Neural crest cell (in vitro differentiated cells): ENCODE measurements around the gene CPTP. TPM values are rescaled to one million over a fixed set of nuclear protein-coding genes. Genes with fewer than 3 reads are reported as not detected.
A peak's percentile ranks its signal among the peaks of the same experiment; 100 is the strongest.

ENCODE experiments used
- DNase-seq: peaks from one replicate; pipeline ENCODE4 v3.0.0; 2021; ENCODE audit warnings: low read depth, mixed read lengths, low spot score
- H3K27ac Mint-ChIP-seq: one replicate; pipeline ENCODE4 v1.8.0; 2021; ENCODE audit warnings: mild to moderate bottlenecking, mixed read lengths; ENCODE audit not compliant: unreplicated experiment
- H3K27me3 Mint-ChIP-seq: 2 replicates; pipeline ENCODE4 v1.8.0; 2021; ENCODE audit warnings: low read depth, mild to moderate bottlenecking, mixed read lengths
- H3K36me3 Mint-ChIP-seq: 2 replicates; pipeline ENCODE4 v1.8.0; 2021; ENCODE audit warnings: low read depth, mild to moderate bottlenecking, mixed read lengths
- H3K4me1 Mint-ChIP-seq: 2 replicates; pipeline ENCODE4 v1.8.0; 2021; ENCODE audit warnings: mixed read lengths
- H3K4me3 Mint-ChIP-seq: one replicate; pipeline ENCODE4 v1.8.0; 2021; ENCODE audit warnings: mild to moderate bottlenecking, mixed read lengths
- H3K9me3 Mint-ChIP-seq: 2 replicates; pipeline ENCODE4 v1.8.0; 2021; ENCODE audit warnings: mixed read lengths
- total RNA-seq: library from RNA; stranded (reverse); gene quantifications from 2 replicates; pipeline ENCODE4 v1.2.1, GENCODE V29; 2021
- TF ChIP-seq, protein P1 (sequence below): fragments of 200-600 bp; sonication (generic); conservative IDR thresholded peaks from 2 replicates; pipeline ENCODE4 v1.5.0; 2021; ENCODE audit warnings: antibody characterized with exemption, mild to moderate bottlenecking

Gene CPTP
- total RNA-seq, 1 donor from 2014 or later = 18.9 TPM

DNA sequence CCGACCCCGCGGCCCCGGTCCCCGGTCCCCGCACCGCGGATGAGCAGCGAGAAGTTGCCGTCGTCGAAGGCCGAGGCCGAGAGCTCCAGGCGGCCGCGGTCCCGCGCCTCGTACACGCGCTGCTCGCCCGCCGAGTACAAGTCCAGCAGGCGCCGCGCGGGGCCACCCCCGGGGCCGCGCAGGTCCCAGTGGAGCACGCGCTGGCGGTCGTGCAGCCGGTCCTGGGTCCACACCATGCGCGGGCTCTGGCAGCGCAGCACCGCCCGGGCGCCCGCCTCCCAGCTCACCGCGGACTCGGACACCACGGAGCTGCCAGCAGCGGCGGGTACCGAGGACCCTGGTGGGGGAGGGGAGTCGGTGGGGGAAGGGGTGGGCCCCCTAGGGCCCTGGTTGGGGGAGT, 30.8 kb downstream of the CPTP start:
- peaks cover 30% of the 10 kb centered on the region for H3K4me1 Mint-ChIP-seq
- H3K27me3 Mint-ChIP-seq = peaks cover 42% of the 10 kb centered on the region
- H3K27ac Mint-ChIP-seq = no peak overlapping the region
- H3K9me3 Mint-ChIP-seq = no peaks in the 10 kb centered on the region
- H3K4me3 Mint-ChIP-seq = no peak overlapping the region
- DNase-seq = no peak
- no peaks in the 10 kb centered on the region for H3K36me3 Mint-ChIP-seq
- TF ChIP-seq, protein P1, sequence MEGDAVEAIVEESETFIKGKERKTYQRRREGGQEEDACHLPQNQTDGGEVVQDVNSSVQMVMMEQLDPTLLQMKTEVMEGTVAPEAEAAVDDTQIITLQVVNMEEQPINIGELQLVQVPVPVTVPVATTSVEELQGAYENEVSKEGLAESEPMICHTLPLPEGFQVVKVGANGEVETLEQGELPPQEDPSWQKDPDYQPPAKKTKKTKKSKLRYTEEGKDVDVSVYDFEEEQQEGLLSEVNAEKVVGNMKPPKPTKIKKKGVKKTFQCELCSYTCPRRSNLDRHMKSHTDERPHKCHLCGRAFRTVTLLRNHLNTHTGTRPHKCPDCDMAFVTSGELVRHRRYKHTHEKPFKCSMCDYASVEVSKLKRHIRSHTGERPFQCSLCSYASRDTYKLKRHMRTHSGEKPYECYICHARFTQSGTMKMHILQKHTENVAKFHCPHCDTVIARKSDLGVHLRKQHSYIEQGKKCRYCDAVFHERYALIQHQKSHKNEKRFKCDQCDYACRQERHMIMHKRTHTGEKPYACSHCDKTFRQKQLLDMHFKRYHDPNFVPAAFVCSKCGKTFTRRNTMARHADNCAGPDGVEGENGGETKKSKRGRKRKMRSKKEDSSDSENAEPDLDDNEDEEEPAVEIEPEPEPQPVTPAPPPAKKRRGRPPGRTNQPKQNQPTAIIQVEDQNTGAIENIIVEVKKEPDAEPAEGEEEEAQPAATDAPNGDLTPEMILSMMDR = no peak

DNA sequence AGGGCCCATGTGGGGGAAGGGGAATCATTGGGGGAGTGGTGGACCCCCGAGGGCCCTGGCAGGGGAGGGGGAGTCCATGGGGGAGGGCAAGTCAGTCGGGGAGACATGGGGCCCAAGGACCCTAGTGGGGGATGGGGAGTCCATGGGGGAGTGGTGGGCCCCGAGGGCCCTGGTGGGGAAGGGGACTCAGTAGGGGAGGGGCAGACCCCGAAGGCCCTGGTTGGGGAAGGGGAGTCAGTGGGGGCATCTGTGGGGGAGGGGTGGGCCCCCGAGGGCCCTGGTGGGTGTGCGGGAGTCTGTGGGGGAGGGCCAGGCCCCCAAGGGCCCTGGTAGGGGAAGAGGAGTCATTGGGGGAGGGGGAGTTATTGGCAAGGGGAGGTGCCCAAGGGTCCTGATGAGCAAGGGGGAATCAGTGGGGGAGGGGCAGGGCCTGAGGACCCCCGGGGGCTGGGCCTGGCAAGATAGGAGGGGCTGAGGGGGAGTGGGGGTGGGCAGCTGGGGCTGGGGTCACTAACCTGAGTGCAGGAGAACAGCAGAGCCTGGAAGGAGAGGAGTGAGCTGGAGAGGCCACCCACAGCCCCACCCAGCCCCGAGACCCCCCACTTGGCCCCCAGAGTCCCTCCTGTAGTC, 31.7 kb downstream of the CPTP start:
- no peak for DNase-seq
- Mint-ChIP-seq H3K27ac (no peak overlapping the region), H3K9me3 (no peaks in the 10 kb centered on the region), H3K4me3 (no peak overlapping the region), H3K27me3 (peaks cover 45% of the 10 kb centered on the region), H3K36me3 (no peaks in the 10 kb centered on the region), H3K4me1 (peaks cover 38% of the 10 kb centered on the region)
- TF ChIP-seq, protein P1 = no peak

DNA sequence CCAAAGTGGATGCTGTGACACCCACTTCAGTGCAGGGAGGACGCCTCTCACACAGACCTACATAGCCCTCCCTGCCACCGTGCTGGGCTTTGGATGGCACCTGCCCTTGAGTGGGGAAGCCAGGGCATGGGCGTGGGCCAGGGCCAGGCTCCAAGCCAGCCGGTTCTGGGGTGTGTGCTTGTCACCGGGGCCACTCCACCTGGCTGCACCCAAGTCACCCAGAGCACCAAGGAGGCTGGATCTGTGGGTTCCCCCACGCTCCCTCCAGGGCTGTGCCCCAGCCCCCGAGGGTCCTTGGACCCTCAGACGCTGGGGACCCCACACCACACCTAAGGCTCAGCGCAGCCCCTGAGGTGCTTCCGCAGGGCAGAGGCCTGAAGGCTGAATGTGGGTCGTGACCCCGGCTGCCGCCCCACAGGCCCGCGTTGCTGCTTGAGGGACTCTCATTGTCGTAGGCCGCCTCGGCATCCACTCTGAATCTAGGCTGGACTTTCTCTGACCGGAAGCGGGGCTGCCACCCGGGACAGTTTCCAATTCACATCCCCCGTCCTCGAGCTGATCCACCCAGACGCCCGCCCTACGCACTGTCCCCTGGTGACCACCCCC, 32.3 kb downstream of the CPTP start:
- Mint-ChIP-seq H3K36me3 (no peaks in the 10 kb centered on the region), H3K9me3 (no peaks in the 10 kb centered on the region), H3K27me3 (peaks cover 45% of the 10 kb centered on the region), H3K4me3 (peak overlapping the region; percentile 78), H3K4me1 (peaks cover 40% of the 10 kb centered on the region), H3K27ac (no peak overlapping the region)
- TF ChIP-seq, protein P1 = no peak
- no peak for DNase-seq

DNA sequence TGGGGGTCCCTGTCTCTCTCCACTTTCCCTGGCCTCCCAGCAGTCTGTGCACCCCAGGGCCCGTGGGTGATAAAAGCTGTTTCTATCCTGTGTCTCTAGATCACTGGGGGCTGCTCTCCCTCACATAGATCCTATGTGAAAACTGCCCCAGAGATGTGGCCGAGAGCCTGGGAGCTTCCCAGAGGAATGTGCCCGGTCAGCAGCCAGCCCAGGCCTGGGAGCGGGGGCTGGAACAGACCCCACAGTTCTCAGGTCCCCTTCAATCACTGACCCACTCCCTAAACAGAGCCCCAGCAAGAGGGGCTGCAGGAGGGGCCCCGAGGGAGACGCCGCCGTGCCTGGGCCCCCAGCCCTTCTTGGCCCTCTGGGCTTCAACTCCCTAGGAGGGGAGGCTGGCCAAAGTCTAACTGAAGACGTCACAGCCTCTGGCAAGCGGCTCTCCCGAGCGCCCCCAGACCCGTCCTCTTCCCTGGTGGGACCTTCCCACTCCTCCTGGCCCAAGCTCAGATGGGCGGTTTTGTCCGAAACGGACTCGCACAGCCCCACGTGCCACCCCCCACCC, 33.4 kb downstream of the CPTP start:
- Mint-ChIP-seq H3K27ac (peak overlapping the region; percentile 50), H3K9me3 (no peaks in the 10 kb centered on the region), H3K27me3 (peaks cover 38% of the 10 kb centered on the region), H3K36me3 (no peaks in the 10 kb centered on the region), H3K4me1 (peaks cover 37% of the 10 kb centered on the region), H3K4me3 (peak overlapping the region; percentile 78)
- TF ChIP-seq, protein P1 = no peak
- DNase-seq = no peak

DNA sequence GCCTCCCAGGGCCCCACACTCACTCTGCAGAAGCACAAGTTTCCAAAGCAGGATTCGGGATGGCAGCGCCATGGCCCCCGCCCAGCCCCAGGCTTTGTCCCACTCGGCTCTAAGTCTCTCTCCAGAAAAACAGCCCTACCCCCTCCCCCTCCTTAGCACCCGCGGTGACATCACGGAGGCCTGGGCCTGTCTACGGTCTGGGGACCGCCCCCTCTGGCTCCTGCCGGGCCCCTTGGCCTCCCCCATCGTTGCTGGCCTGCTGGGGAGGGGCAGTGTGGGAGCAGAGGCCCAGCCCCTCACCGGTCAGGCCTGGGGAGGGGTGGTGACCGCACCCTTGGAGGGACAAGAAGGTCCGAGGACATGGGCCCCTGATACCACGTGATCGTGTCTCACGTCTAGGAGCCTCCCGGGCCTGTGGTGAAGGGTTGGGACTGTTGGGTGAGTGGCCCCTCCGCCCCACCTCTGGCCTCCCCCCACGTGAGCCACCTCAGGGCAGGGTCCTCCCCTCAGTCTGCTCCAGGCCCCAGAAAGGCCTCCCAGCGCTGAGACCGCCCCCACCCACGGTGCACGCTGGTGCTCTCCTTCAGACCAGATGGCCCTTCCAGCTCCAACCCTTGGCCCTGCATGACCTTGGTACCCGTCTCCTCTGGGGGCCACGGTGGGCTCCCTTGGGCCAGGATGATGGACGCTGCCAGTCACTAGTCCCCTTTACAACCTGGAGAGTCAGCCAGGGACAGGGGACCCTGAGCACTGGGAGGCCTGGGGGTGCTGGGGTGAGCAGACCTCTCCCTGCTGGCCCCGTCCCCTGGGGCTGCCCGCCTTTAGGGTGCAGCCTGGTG, 34.0 kb downstream of the CPTP start, which contains the start of gene MXRA8:
TSS of gene MXRA8 (minus strand) at position 123 of the 839 bp plus-strand sequence. CDS start at position 72, 51 bp downstream.
- peaks cover 31% of the 10 kb centered on the region for H3K27me3 Mint-ChIP-seq
- TF ChIP-seq, protein P1 = no peak
- DNase-seq = no peak
- peak within 1 kb of the TSS; percentile 78 for H3K4me3 Mint-ChIP-seq
- H3K9me3 Mint-ChIP-seq = no peaks in the 10 kb centered on the region
- H3K4me1 Mint-ChIP-seq = peaks cover 37% of the 10 kb centered on the region
- peak within 1 kb of the TSS; percentile 50 for H3K27ac Mint-ChIP-seq
- no peaks in the 10 kb centered on the region for H3K36me3 Mint-ChIP-seq
